Vagina (tissue), 2 donors: ENCODE data around the gene TSC22D1.

Experiments used
- CTCF ChIP-seq, 3 experiments: fragments of 450-650 bp in 2 of 3; fragments of 200-600 bp in 1 of 3; sonication (generic) in 1 of 3; IDR thresholded peaks; one replicate each; pipeline ENCODE4 v1.5.1; 2017 to 2019; ENCODE audit warnings: antibody characterized with exemption in 3 of 3, mild to moderate bottlenecking in 2 of 3, moderate library complexity in 2 of 3
- POLR2A ChIP-seq, 2 donors: fragments of 450-650 bp; IDR thresholded peaks; one replicate each; pipeline ENCODE4 v1.6.1; 2017; ENCODE audit warnings: antibody characterized with exemption in 2 of 2, mild to moderate bottlenecking in 2 of 2, moderate library complexity in 2 of 2

- TF ChIP-seq CTCF (IDR thresholded peaks at IDR 0.05) = no peak
- TF ChIP-seq POLR2A (IDR thresholded peaks at IDR 0.05) = no peak
Measured at GRCh38 chr13:44402899-44403445, 173.2 kb downstream of the TSC22D1 start.
